Measurements from ENCODE around the gene STYXL1. TPM values are rescaled to one million over a fixed set of nuclear protein-coding genes. Genes with fewer than 3 reads are reported as not detected.

STYXL1 gene
- total and polyA plus RNA-seq, 12 donors = 20.9 to 82.0 (median 50.8) TPM

- 57 to 82% (median 64%) methylated on average over 3 to 20 of the region's 20 CpGs for WGBS, 4 donors
- peak overlapping the region; percentile 81 to 97 (median 85) for H3K27ac ChIP-seq
- peaks cover 30 to 58% of the 10 kb centered on the region in 2 donors for H3K4me1 ChIP-seq (replicated peaks in 1 of 2)
- no peaks in the 10 kb centered on the region for H3K9me3 ChIP-seq (replicated peaks in 1 of 3)
- no peaks in the 10 kb centered on the region for H3K27me3 ChIP-seq
- TF ChIP-seq POLR2A (IDR thresholded peaks at IDR 0.05) = no peak
- no peak for TF ChIP-seq CTCF (IDR thresholded peaks at IDR 0.05)
- intact Hi-C loops (cut with DNase I) = loop anchor here in 1 of 2 donors (5.0 kb wide), 1 partner anchor 69 kb away; the partner anchor contains the start of gene POR
- H3K36me3 ChIP-seq (replicated peaks in 1 of 2) = peaks cover 0 to 70% of the 10 kb centered on the region in 2 donors
- DNase-seq = peak in 5 of 7 donors; percentile 52 to 64 (median 55)
- H3K4me3 ChIP-seq = no peak overlapping the region
Measured at GRCh38 chr7:75986147-75986781, 61.5 kb downstream of the STYXL1 start.

- no peak for TF ChIP-seq CTCF (IDR thresholded peaks at IDR 0.05)
- TF ChIP-seq POLR2A (IDR thresholded peaks at IDR 0.05) = peak; percentile 18 to 75
- WGBS, 4 donors = 39 to 66% (median 46%) methylated on average over 8 to 41 of the region's 41 CpGs
- intact Hi-C loops (cut with DNase I) = loop anchor here in 1 of 2 donors (5.0 kb wide), 1 partner anchor 68 kb away; the partner anchor contains the start of gene POR
- peak; percentile 92 to 97 (median 95) for DNase-seq
- H3K4me3 ChIP-seq = no peak overlapping the region
- H3K9me3 ChIP-seq (replicated peaks in 1 of 3) = no peaks in the 10 kb centered on the region
- no peaks in the 10 kb centered on the region for H3K27me3 ChIP-seq
- peak overlapping the region; percentile 81 to 97 (median 87) for H3K27ac ChIP-seq
- peaks cover 31 to 59% of the 10 kb centered on the region in 2 donors for H3K4me1 ChIP-seq (replicated peaks in 1 of 2)
- H3K36me3 ChIP-seq (replicated peaks in 1 of 2) = peaks cover 0 to 77% of the 10 kb centered on the region in 2 donors
Measured at GRCh38 chr7:75985518-75986146, 62.2 kb downstream of the STYXL1 start.

GRCh38 chr7:75985009-75985517 is 62.7 kb downstream of the STYXL1 start:
- intact Hi-C loops (cut with DNase I) = loop anchor here in 1 of 2 donors (5.0 kb wide), 1 partner anchor 68 kb away; the partner anchor contains the start of gene POR

More at GRCh38 chr7:75985009-75985517, 62.7 kb downstream of the STYXL1 start:
- H3K4me3 ChIP-seq = no peak overlapping the region
- no peaks in the 10 kb centered on the region for H3K9me3 ChIP-seq (replicated peaks in 1 of 3)
- H3K36me3 ChIP-seq (replicated peaks in 1 of 2) = peaks cover 0 to 82% of the 10 kb centered on the region in 2 donors
- peak overlapping the region; percentile 81 to 97 (median 87) for H3K27ac ChIP-seq
- TF ChIP-seq POLR2A (IDR thresholded peaks at IDR 0.05) = no peak
- TF ChIP-seq CTCF (IDR thresholded peaks at IDR 0.05) = no peak
- H3K27me3 ChIP-seq = no peaks in the 10 kb centered on the region
- peak in 2 of 7 donors; percentile 52 to 55 for DNase-seq
- 51 to 74% (median 58%) methylated on average over 7 to 21 of the region's 21 CpGs for WGBS, 4 donors
- H3K4me1 ChIP-seq (replicated peaks in 1 of 2) = peaks cover 32 to 59% of the 10 kb centered on the region in 2 donors
